WTC11 (cell line): ENCODE data around the gene CDH13. TPM values are rescaled to one million over a fixed set of nuclear protein-coding genes. Genes with fewer than 3 reads are reported as not detected.

ENCODE experiments used
- ATAC-seq: fragments of 200-7000 bp; cut with Tn5 transposase; 2 replicates; pipeline ENCODE4 v1.10.0; 2021; ENCODE audit warnings: mild to moderate bottlenecking, moderate library complexity
- CTCF ChIA-PET: fragments of 300-600 bp; sonication (Branson Sonifier 250); formaldehyde crosslinking; loops from one replicate; lab custom pipeline; 2021; ENCODE audit warnings: antibody characterized with exemption; lab: Charles Lee
- POLR2A ChIA-PET: fragments of 350-600 bp; sonication (Branson Sonifier 250); formaldehyde crosslinking; loops from one replicate; lab custom pipeline; 2021; ENCODE audit warnings: antibody characterized with exemption; lab: Charles Lee
- DNase-seq: peaks from one replicate; pipeline ENCODE4 v3.0.0; 2021; ENCODE audit warnings: low spot score
- H3K27ac Mint-ChIP-seq: 2 replicates; pipeline ENCODE4 v1.8.0; 2021; ENCODE audit warnings: mixed read lengths
- H3K27me3 Mint-ChIP-seq: 2 replicates; pipeline ENCODE4 v1.8.0; 2021; ENCODE audit warnings: low read depth, mild to moderate bottlenecking, moderate library complexity, mixed read lengths
- H3K36me3 Mint-ChIP-seq: 2 replicates; pipeline ENCODE4 v1.8.0; 2021; ENCODE audit warnings: mixed read lengths
- H3K4me1 Mint-ChIP-seq: 2 replicates; pipeline ENCODE4 v1.8.0; 2022; ENCODE audit warnings: mixed read lengths
- H3K4me3 Mint-ChIP-seq: 2 replicates; pipeline ENCODE4 v1.8.0; 2021; ENCODE audit warnings: mild to moderate bottlenecking, moderate library complexity, mixed read lengths
- H3K9me3 Mint-ChIP-seq: 2 replicates; pipeline ENCODE4 v1.8.0; 2021; ENCODE audit warnings: mixed read lengths
- CREM ChIP-seq: sonication (generic); formaldehyde crosslinking; IDR thresholded peaks from 2 replicates; pipeline ENCODE4 v1.8.1; 2022; ENCODE audit warnings: mild to moderate bottlenecking, missing genetic modification reagents, moderate library complexity
- IRF2 ChIP-seq: sonication (generic); formaldehyde crosslinking; IDR thresholded peaks from 2 replicates; pipeline ENCODE4 v1.8.0; 2022; ENCODE audit warnings: low read depth, missing genetic modification reagents, borderline replicate concordance
- NFE2L1 ChIP-seq: sonication (generic); formaldehyde crosslinking; IDR thresholded peaks from 2 replicates; pipeline ENCODE4 v1.8.1; 2023; ENCODE audit warnings: missing genetic modification reagents
- NFYB ChIP-seq: sonication (generic); formaldehyde crosslinking; conservative IDR thresholded peaks from 2 replicates; pipeline ENCODE4 v1.8.0; 2022; ENCODE audit warnings: low read depth, missing genetic modification reagents
- NR2C2 ChIP-seq: sonication (generic); formaldehyde crosslinking; IDR thresholded peaks from 2 replicates; pipeline ENCODE4 v1.8.0; 2022; ENCODE audit warnings: mild to moderate bottlenecking, missing genetic modification reagents
- OVOL2 ChIP-seq: fragments of 250-450 bp; sonication (Bioruptor Pico); IDR thresholded peaks from 2 replicates; pipeline ENCODE4 v1.9.0; 2021; ENCODE audit warnings: mild to moderate bottlenecking, borderline replicate concordance
- TCF7 ChIP-seq: sonication (generic); formaldehyde crosslinking; IDR thresholded peaks from 2 replicates; pipeline ENCODE4 v1.8.0; 2022; ENCODE audit warnings: mild to moderate bottlenecking, low read depth, missing genetic modification reagents, moderate library complexity
- ZBTB21 ChIP-seq: sonication (generic); formaldehyde crosslinking; IDR thresholded peaks from 2 replicates; pipeline ENCODE4 v1.8.1; 2023; ENCODE audit warnings: mild to moderate bottlenecking, missing genetic modification reagents, borderline replicate concordance
- total RNA-seq: library from RNA; stranded (reverse); gene quantifications from 3 replicates; pipeline ENCODE4 v1.2.3, GENCODE V29; 2021
- TF ChIP-seq, protein P1 (sequence below): sonication (generic); formaldehyde crosslinking; conservative IDR thresholded peaks from 2 replicates; pipeline ENCODE4 v1.8.1; 2023; ENCODE audit warnings: mild to moderate bottlenecking, low read depth, missing genetic modification reagents, moderate library complexity
- TF ChIP-seq, protein P2 (sequence below): sonication (generic); formaldehyde crosslinking; IDR thresholded peaks from 2 replicates; pipeline ENCODE4 v1.8.1; 2022; ENCODE audit warnings: missing genetic modification reagents, borderline replicate concordance
- TF ChIP-seq, protein P3 (sequence below): sonication (generic); formaldehyde crosslinking; IDR thresholded peaks from 2 replicates; pipeline ENCODE4 v1.8.0; 2022; ENCODE audit warnings: missing genetic modification reagents
- TF ChIP-seq, protein P4 (sequence below): fragments of 250-450 bp; sonication (Bioruptor Pico); IDR thresholded peaks from 2 replicates; pipeline ENCODE4 v1.9.0; 2021; ENCODE audit warnings: mild to moderate bottlenecking, borderline replicate concordance
- TF ChIP-seq, protein P5 (sequence below): sonication (generic); formaldehyde crosslinking; IDR thresholded peaks from 2 replicates; pipeline ENCODE4 v1.8.0; 2022; ENCODE audit warnings: mild to moderate bottlenecking, missing genetic modification reagents
- TF ChIP-seq, protein P6 (sequence below): sonication (generic); formaldehyde crosslinking; IDR thresholded peaks from 2 replicates; pipeline ENCODE4 v1.8.0; 2022; ENCODE audit warnings: mild to moderate bottlenecking, missing genetic modification reagents

The CDH13 gene
- total RNA-seq, 1 experiment from 2014 or later = 0.81 TPM

DNA sequence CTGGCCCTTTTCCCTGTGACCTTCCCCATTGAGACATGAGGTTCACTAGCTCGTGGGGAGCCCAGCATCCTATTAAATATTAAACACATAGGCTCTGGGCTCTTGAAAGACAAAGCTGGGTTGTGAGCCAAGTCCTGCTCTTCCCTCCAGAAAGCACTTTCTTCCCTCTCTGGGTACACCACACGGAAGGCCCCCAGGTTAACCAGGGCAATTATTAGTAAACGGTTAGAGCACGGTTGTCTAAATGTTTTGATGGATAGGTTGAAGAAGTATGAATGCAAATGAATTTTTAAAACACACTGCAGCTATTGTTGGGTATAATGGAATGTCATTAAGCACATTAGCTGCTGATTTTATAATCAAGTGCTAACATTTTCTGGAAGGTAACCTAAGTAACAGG is 32.7 kb upstream of the CDH13 start:
- Mint-ChIP-seq H3K27me3 (no peaks in the 10 kb centered on the region), H3K9me3 (peaks cover 29% of the 10 kb centered on the region), H3K36me3 (peaks cover 23% of the 10 kb centered on the region), H3K4me1 (peaks cover 10% of the 10 kb centered on the region), H3K27ac (no peak overlapping the region), H3K4me3 (no peak overlapping the region)
- no peak for DNase-seq
- ATAC-seq = no peak
- POLR2A ChIA-PET = no interaction called here
- CTCF ChIA-PET = no interaction called here
- TF ChIP-seq, protein P1, sequence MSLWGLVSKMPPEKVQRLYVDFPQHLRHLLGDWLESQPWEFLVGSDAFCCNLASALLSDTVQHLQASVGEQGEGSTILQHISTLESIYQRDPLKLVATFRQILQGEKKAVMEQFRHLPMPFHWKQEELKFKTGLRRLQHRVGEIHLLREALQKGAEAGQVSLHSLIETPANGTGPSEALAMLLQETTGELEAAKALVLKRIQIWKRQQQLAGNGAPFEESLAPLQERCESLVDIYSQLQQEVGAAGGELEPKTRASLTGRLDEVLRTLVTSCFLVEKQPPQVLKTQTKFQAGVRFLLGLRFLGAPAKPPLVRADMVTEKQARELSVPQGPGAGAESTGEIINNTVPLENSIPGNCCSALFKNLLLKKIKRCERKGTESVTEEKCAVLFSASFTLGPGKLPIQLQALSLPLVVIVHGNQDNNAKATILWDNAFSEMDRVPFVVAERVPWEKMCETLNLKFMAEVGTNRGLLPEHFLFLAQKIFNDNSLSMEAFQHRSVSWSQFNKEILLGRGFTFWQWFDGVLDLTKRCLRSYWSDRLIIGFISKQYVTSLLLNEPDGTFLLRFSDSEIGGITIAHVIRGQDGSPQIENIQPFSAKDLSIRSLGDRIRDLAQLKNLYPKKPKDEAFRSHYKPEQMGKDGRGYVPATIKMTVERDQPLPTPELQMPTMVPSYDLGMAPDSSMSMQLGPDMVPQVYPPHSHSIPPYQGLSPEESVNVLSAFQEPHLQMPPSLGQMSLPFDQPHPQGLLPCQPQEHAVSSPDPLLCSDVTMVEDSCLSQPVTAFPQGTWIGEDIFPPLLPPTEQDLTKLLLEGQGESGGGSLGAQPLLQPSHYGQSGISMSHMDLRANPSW = no peak
- no peak for TF ChIP-seq IRF2 (CRISPR knock-in tag)
- no peak for TF ChIP-seq TCF7 (CRISPR knock-in tag)
- no peak for TF ChIP-seq CREM (CRISPR knock-in tag)
- TF ChIP-seq, protein P2, sequence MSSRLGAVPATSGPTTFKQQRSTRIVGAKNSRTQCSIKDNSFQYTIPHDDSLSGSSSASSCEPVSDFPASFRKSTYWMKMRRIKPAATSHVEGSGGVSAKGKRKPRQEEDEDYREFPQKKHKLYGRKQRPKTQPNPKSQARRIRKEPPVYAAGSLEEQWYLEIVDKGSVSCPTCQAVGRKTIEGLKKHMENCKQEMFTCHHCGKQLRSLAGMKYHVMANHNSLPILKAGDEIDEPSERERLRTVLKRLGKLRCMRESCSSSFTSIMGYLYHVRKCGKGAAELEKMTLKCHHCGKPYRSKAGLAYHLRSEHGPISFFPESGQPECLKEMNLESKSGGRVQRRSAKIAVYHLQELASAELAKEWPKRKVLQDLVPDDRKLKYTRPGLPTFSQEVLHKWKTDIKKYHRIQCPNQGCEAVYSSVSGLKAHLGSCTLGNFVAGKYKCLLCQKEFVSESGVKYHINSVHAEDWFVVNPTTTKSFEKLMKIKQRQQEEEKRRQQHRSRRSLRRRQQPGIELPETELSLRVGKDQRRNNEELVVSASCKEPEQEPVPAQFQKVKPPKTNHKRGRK (CRISPR knock-in tag) = no peak
- no peak for TF ChIP-seq NR2C2 (CRISPR knock-in tag)
- TF ChIP-seq NFYB (CRISPR knock-in tag) = no peak
- TF ChIP-seq, protein P3, sequence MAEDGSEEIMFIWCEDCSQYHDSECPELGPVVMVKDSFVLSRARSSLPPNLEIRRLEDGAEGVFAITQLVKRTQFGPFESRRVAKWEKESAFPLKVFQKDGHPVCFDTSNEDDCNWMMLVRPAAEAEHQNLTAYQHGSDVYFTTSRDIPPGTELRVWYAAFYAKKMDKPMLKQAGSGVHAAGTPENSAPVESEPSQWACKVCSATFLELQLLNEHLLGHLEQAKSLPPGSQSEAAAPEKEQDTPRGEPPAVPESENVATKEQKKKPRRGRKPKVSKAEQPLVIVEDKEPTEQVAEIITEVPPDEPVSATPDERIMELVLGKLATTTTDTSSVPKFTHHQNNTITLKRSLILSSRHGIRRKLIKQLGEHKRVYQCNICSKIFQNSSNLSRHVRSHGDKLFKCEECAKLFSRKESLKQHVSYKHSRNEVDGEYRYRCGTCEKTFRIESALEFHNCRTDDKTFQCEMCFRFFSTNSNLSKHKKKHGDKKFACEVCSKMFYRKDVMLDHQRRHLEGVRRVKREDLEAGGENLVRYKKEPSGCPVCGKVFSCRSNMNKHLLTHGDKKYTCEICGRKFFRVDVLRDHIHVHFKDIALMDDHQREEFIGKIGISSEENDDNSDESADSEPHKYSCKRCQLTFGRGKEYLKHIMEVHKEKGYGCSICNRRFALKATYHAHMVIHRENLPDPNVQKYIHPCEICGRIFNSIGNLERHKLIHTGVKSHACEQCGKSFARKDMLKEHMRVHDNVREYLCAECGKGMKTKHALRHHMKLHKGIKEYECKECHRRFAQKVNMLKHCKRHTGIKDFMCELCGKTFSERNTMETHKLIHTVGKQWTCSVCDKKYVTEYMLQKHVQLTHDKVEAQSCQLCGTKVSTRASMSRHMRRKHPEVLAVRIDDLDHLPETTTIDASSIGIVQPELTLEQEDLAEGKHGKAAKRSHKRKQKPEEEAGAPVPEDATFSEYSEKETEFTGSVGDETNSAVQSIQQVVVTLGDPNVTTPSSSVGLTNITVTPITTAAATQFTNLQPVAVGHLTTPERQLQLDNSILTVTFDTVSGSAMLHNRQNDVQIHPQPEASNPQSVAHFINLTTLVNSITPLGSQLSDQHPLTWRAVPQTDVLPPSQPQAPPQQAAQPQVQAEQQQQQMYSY = no peak
- TF ChIP-seq NFE2L1 = no peak
- TF ChIP-seq OVOL2 (CRISPR knock-in tag) = no peak
- TF ChIP-seq, protein P4, sequence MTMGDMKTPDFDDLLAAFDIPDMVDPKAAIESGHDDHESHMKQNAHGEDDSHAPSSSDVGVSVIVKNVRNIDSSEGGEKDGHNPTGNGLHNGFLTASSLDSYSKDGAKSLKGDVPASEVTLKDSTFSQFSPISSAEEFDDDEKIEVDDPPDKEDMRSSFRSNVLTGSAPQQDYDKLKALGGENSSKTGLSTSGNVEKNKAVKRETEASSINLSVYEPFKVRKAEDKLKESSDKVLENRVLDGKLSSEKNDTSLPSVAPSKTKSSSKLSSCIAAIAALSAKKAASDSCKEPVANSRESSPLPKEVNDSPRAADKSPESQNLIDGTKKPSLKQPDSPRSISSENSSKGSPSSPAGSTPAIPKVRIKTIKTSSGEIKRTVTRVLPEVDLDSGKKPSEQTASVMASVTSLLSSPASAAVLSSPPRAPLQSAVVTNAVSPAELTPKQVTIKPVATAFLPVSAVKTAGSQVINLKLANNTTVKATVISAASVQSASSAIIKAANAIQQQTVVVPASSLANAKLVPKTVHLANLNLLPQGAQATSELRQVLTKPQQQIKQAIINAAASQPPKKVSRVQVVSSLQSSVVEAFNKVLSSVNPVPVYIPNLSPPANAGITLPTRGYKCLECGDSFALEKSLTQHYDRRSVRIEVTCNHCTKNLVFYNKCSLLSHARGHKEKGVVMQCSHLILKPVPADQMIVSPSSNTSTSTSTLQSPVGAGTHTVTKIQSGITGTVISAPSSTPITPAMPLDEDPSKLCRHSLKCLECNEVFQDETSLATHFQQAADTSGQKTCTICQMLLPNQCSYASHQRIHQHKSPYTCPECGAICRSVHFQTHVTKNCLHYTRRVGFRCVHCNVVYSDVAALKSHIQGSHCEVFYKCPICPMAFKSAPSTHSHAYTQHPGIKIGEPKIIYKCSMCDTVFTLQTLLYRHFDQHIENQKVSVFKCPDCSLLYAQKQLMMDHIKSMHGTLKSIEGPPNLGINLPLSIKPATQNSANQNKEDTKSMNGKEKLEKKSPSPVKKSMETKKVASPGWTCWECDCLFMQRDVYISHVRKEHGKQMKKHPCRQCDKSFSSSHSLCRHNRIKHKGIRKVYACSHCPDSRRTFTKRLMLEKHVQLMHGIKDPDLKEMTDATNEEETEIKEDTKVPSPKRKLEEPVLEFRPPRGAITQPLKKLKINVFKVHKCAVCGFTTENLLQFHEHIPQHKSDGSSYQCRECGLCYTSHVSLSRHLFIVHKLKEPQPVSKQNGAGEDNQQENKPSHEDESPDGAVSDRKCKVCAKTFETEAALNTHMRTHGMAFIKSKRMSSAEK = no peak
- TF ChIP-seq, protein P5, sequence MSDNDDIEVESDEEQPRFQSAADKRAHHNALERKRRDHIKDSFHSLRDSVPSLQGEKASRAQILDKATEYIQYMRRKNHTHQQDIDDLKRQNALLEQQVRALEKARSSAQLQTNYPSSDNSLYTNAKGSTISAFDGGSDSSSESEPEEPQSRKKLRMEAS (CRISPR knock-in tag) = no peak
- TF ChIP-seq, protein P6, sequence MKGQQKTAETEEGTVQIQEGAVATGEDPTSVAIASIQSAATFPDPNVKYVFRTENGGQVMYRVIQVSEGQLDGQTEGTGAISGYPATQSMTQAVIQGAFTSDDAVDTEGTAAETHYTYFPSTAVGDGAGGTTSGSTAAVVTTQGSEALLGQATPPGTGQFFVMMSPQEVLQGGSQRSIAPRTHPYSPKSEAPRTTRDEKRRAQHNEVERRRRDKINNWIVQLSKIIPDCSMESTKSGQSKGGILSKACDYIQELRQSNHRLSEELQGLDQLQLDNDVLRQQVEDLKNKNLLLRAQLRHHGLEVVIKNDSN (CRISPR knock-in tag) = no peak
- no peak for TF ChIP-seq ZBTB21
